Measurements from ENCODE around the gene C17orf75.

C17orf75 gene

GRCh38 chr17:32302860-32303649 lies 38.9 kb downstream of the C17orf75 start:
- no peak for DNase-seq

GRCh38 chr17:32302037-32302436 lies 39.9 kb downstream of the C17orf75 start:
- DNase-seq: no peak

GRCh38 chr17:32299580-32300164 lies 42.3 kb downstream of the C17orf75 start:
- DNase-seq: no peak

- no peak for DNase-seq
Measured at GRCh38 chr17:32298721-32299579, 43.0 kb downstream of the C17orf75 start.

- DNase-seq: no peak
Measured at GRCh38 chr17:32298298-32298697, 43.7 kb downstream of the C17orf75 start.

- DNase-seq: no peak
Measured at GRCh38 chr17:32297860-32298259, 44.1 kb downstream of the C17orf75 start.

- no peak for DNase-seq
Measured at GRCh38 chr17:32297424-32297823, 44.5 kb downstream of the C17orf75 start.

- DNase-seq: no peak
Measured at GRCh38 chr17:32292094-32292493, 49.9 kb downstream of the C17orf75 start.

GRCh38 chr17:32289471-32290070 lies 52.4 kb downstream of the C17orf75 start:
- no peak for DNase-seq

GRCh38 chr17:32288615-32289014 lies 53.4 kb downstream of the C17orf75 start:
- DNase-seq: no peak

GRCh38 chr17:32287804-32288511 lies 54.0 kb downstream of the C17orf75 start:
- no peak for DNase-seq

- no peak for DNase-seq
Measured at GRCh38 chr17:32286518-32286900, 55.5 kb downstream of the C17orf75 start.

- DNase-seq: no peak
Measured at GRCh38 chr17:32285746-32286517, 56.0 kb downstream of the C17orf75 start.

GRCh38 chr17:32285306-32285705 lies 56.7 kb downstream of the C17orf75 start:
- no peak for DNase-seq

- DNase-seq: no peak
Measured at GRCh38 chr17:32283745-32284201, 58.2 kb downstream of the C17orf75 start.

- DNase-seq: no peak
Measured at GRCh38 chr17:32281011-32281451, 60.9 kb downstream of the C17orf75 start.

- DNase-seq: no peak
Measured at GRCh38 chr17:32279891-32280716, 61.9 kb downstream of the C17orf75 start.

- no peak for DNase-seq
Measured at GRCh38 chr17:32278815-32279214, 63.2 kb downstream of the C17orf75 start.
